ENCODE results near the gene CACNA1I.

DNA sequence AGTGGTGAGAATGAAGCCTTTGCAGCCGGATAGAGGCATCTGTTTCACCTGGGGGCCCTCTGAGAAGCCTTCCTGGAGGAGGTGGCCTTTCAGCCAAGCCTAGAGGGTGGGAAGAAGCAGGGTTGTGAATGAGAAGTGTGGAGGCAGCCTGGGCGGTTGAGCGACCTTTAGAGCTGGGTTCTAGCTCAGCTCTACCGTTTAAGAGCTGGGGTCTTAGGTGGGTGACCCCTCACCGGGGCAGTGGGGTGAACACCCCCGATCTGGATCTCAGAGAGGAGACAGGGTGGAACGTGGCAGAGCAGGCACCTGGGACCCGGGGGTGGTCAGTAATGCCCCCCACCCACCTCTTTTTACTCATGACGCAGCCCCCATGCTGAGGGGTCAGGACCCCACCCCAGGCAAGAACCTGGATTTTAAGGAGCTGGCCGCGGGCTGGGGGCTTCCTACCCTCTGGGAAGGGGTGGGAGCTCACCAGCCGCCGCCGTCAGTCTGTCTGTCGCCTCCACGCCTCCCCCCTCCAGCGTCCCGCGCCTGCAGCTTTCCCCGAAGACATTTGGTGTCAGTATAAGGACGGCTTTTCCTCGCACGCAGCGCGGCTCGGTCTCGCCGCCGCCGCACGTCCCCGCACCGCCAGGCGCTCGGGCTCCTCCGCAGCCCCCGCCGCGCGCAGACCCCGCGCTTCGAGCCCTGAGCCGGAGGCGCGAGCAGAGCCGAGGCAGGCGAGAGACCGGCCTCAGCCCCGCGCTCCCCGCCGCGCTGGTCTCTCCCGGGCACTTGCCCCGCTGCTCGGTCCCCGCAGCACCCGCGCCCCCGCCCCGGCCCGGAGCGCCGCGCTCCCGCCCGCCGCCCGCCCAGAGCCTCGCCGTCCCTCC is 13.3 kb upstream of the CACNA1I start:
- TF ChIP-seq, protein P1, sequence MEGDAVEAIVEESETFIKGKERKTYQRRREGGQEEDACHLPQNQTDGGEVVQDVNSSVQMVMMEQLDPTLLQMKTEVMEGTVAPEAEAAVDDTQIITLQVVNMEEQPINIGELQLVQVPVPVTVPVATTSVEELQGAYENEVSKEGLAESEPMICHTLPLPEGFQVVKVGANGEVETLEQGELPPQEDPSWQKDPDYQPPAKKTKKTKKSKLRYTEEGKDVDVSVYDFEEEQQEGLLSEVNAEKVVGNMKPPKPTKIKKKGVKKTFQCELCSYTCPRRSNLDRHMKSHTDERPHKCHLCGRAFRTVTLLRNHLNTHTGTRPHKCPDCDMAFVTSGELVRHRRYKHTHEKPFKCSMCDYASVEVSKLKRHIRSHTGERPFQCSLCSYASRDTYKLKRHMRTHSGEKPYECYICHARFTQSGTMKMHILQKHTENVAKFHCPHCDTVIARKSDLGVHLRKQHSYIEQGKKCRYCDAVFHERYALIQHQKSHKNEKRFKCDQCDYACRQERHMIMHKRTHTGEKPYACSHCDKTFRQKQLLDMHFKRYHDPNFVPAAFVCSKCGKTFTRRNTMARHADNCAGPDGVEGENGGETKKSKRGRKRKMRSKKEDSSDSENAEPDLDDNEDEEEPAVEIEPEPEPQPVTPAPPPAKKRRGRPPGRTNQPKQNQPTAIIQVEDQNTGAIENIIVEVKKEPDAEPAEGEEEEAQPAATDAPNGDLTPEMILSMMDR (IDR thresholded peaks at IDR 0.05; ENCODE audit: extremely low read depth in 1 of 2, insufficient read depth in 1 of 2, low read depth in 1 of 2, low read length in 2 of 2) = no peak
- TF ChIP-seq, protein P2, sequence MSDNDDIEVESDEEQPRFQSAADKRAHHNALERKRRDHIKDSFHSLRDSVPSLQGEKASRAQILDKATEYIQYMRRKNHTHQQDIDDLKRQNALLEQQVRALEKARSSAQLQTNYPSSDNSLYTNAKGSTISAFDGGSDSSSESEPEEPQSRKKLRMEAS (IDR thresholded peaks at IDR 0.05; ENCODE audit: insufficient read depth, insufficient read length) = no peak
